HG02840 (cell line): ENCODE data around the gene ETV5.
"Not testable (repeated sequence)": the region's sequence is repeated elsewhere in the genome, so short reads cannot be mapped to it uniquely, and the experiment has no call there.

Source experiments
- ATAC-seq: cut with Tn5 transposase; IDR thresholded peaks from one replicate; pipeline ENCODE4 v1.9.1; 2021; ENCODE audit warnings: mild to moderate bottlenecking, moderate library complexity, moderate number of reproducible peaks; ENCODE audit not compliant: unreplicated experiment, low FRiP score

The ETV5 gene

GRCh38 chr3:186038360-186038759, 70.5 kb downstream of the ETV5 start:
- ATAC-seq: no peak

DNA sequence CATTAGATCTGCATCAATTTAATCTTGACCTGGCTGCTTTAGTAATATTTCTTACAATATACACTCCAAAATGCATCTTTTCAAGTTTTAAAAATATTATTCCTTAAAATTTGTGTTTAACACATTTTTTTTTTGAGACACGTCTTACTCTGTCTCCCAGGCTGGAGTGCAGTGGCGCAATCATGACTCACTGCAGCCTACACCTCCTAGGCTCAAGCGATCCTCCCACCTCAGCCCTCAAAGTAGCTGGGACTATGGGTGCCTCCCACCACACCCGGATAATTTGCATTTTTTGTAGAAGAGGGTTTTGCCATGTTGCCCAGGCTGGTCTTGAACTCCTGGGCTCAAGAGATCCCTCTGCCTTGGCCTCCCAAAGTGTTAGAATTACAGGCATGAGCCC, 73.6 kb downstream of the ETV5 start:
- no peak for ATAC-seq

DNA sequence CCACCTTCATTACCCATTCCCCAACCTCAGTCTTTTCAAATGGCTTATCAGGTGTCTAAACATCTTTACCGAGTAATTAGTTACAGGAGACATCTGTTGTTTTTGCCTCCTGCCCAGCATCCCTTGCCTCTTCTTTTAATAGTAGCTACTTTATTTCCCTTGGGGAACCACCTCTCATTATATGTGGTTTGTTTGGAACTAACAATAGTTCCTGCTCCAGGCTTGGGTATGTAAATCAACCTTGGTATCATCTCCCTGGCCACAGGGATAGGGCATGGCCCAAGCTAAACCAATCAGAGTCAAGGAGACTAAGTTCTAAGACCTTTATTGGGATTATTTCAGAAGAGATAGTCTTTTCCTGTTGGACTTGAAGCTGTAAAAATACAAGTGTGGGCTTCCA, 76.6 kb downstream of the ETV5 start:
- ATAC-seq: no peak

DNA sequence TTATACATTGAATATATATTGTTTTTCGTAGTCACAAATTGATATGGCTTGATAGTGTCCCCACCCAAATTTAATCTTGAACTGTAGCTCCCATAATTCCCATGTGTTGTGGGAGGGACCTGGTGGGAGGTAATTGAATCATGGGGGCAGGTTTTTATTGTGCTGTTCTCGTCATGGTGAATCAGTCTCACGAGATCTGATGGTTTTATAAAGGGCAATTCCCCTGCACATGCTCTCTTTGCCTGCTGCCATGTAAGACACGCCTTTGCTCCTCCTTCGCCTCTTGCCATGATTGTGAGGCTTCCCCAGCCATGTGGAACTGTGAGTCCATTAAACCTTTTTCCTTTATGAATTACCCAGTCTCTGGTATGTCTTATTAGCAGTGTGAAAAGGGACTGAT, 82.9 kb downstream of the ETV5 start:
- ATAC-seq: not testable (repeated sequence)

GRCh38 chr3:186025161-186025560, 83.7 kb downstream of the ETV5 start:
- no peak for ATAC-seq

- no peak for ATAC-seq
These were observed 84.7 kb downstream of the ETV5 start for GRCh38 chr3:186024210-186024609.

DNA sequence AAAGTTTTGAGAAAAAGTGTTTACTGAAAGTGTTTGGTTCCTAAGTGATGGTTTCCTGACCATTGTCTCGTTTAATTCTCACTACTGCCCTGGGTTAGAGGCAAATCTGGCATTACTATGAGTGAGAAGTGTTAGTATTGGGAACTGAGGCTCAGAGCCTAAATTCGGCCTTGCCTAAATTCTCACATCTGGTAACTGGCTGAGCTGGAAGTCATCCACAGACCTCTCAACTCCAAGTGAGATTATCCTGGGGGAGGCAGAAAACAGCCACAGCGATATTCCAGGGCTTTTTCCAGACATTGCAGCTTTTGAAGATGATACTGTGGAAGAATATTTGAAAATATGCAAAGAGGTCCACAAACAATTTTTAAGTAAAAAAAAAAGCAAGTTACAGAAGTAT, 86.0 kb downstream of the ETV5 start:
- no peak for ATAC-seq

DNA sequence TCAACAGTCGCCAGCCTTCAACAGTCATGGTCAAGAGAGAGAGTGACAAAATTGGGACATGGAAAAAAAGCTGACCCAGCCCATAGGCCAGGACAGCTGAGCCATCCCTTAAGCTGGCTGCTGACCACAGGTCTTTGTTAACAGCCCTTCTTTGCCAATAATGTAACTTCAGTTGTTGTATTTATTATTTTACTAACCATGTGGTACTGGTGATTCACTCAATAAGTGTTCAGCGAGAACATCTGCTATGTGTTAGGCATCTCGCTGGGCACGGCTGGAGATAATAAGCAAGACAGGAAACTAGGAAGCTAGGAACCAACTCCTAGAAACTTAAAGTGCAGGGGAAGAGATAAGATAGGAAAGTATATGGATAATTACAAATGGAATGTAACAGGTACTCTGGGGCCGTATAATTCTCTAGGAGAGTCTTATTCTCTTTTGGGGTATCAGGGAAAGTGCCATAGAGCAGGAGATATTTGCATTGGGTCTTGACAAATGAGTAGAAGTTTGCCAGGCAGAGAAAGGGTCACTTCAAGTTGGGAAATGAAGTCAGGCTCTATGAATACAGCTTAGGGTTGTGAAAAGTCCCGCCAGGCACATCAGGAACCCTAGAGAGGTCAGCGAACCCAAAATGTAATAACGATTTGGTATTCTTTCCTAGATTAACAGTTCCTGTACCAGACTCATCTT, 87.1 kb downstream of the ETV5 start:
- no peak for ATAC-seq

DNA sequence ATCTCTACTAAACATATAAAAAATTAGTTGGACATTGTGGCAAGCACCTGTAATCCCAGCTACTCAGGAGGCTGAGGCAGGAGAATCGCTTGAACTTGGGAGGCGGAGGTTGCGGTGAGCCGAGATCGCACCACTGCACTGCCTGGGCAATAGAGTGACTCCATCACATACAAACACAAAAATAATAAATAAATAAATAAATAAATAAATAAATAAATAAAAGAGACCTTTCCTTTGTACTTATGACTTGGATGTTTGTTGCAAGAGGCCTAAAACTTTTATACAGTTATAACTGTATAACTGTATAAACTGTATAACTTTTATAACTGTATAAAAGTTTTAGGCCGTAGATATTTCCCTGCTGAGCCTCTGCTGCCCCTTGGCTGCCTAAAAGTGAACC, 87.6 kb downstream of the ETV5 start:
- ATAC-seq: not testable (repeated sequence)

DNA sequence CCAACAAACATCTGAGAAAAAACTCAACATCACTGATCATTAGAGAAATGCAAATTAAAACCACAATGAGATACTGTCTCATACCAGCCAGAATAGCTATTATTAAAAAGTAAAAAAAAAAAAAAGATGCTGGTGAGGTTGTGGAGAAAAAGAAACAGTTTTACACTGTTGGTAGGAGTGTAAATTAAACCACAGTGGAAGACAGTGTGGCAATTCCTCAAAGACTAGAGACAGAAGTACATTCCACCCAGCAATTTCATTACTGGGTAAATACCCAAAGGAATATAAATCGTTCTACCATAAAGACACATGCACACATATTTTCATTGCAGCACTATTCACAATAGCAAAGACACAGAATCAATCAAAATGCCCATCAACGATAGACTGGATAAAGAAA, 89.6 kb downstream of the ETV5 start:
- ATAC-seq: not testable (repeated sequence)

- ATAC-seq: no peak
These were observed 94.0 kb downstream of the ETV5 start for GRCh38 chr3:186014866-186015265.

DNA sequence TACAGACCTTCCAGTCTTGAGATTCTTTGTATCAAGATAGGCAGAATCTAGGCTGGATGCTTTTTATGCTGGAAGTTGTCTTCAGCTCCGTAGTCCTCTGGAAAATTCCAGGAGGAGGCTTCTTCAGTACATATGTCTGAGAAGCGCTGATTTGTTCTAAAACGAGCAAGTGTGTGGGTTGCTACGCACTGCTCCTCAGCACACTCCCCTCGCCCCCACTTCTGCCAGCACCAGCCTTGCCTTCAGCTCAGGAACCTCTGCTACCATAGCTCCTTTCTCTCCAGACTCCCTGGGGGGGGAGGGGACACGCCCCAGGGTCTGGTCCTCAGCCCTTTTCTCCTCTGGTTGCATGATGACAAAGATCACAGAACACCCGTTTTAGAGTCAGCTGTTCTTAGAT, 95.6 kb downstream of the ETV5 start:
- no peak for ATAC-seq

DNA sequence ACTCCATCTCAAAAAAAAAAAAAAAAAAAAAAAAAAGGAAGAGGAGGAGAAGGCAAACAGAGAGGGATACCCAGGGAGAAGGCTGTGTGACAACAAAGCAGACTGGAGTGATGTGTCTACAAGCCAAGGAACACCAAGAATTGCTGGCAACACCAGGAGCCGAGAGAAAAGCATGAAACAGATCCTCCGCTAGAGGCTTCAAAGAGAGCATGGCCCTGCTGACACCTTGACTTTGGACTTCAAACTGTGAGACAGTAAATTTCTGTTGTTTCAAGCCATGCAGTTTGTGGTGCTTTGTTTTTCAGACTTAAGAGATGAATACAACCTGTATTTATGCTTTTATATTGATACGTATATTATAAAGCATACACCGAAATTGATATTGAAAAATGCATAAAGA, 96.8 kb downstream of the ETV5 start:
- no peak for ATAC-seq

GRCh38 chr3:186004671-186005070, 104.2 kb downstream of the ETV5 start:
- ATAC-seq: no peak

DNA sequence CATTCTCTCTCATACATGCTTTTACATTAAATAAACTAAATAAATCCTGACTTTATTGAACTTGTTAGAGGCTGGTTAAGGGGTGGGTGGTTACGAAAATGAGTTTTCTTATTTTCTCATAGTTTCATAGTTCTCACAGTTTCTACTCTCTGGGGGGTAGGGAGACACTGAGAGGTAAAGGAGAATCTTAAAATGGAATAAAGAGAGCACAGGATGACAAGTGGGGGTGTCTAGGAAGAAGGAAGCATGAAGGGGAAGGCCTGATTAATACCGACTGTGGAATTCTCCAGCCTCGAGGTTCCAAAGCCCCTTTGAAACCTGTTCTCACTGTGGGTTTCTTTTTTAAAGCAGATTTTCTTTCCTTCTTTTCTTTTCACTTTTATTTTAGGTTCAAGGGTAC, 104.7 kb downstream of the ETV5 start:
- no peak for ATAC-seq

- ATAC-seq: no peak
These were observed 105.3 kb downstream of the ETV5 start for GRCh38 chr3:186003610-186004009.

- ATAC-seq: no peak
These were observed 105.9 kb downstream of the ETV5 start for GRCh38 chr3:186002884-186003472.

- no peak for ATAC-seq
These were observed 107.0 kb downstream of the ETV5 start for GRCh38 chr3:186001842-186002241.

GRCh38 chr3:185999221-185999620, 109.7 kb downstream of the ETV5 start:
- no peak for ATAC-seq

- ATAC-seq: no peak
These were observed 110.8 kb downstream of the ETV5 start for GRCh38 chr3:185998136-185998535.

DNA sequence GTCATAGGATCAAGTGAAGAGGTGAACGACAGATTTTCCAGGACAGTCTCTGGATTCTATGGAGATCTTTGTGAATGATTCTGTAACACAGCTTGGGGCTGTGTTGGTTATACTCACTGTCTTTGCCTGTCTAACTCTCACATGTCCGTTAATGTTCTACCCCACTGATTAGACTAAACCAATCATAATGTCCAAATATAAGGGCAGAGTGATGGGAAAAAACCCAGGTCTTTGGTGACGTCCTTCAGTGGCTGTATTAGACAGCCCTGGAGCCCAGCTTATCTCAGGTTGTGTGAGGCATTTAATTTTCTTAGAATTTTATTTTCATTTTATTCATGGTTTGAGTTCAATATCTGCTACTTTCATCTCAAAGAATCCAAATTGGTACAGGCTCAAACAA, 111.8 kb downstream of the ETV5 start:
- ATAC-seq: no peak
